ENCODE results near the gene CYBRD1.
A peak's percentile ranks its signal among the peaks of the same experiment; 100 is the strongest.

The CYBRD1 gene

GRCh38 chr2:171595456-171595855 lies 73.2 kb downstream of the CYBRD1 start:
- Histone ChIP-seq H3K27me3 (ENCODE audit: insufficient read depth, poor library complexity, severe bottlenecking) (no peaks in the 10 kb centered on the region), H3K4me3 (replicated peaks; ENCODE audit: insufficient read depth, low read length) (no peak overlapping the region), H3K27ac (replicated peaks) (no peak overlapping the region)
- no peak for TF ChIP-seq REST (IDR thresholded peaks at IDR 0.05; ENCODE audit: insufficient replicate concordance, low read depth)
- TF ChIP-seq, protein P1, sequence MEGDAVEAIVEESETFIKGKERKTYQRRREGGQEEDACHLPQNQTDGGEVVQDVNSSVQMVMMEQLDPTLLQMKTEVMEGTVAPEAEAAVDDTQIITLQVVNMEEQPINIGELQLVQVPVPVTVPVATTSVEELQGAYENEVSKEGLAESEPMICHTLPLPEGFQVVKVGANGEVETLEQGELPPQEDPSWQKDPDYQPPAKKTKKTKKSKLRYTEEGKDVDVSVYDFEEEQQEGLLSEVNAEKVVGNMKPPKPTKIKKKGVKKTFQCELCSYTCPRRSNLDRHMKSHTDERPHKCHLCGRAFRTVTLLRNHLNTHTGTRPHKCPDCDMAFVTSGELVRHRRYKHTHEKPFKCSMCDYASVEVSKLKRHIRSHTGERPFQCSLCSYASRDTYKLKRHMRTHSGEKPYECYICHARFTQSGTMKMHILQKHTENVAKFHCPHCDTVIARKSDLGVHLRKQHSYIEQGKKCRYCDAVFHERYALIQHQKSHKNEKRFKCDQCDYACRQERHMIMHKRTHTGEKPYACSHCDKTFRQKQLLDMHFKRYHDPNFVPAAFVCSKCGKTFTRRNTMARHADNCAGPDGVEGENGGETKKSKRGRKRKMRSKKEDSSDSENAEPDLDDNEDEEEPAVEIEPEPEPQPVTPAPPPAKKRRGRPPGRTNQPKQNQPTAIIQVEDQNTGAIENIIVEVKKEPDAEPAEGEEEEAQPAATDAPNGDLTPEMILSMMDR (IDR thresholded peaks at IDR 0.05; ENCODE audit: insufficient read depth, low read length): no peak
- no peak for TF ChIP-seq POLR2AphosphoS5 (IDR thresholded peaks at IDR 0.05; ENCODE audit: low read depth)
- TF ChIP-seq SPI1 (IDR thresholded peaks at IDR 0.05; ENCODE audit: borderline replicate concordance, low read depth): no peak
- TF ChIP-seq GABPA (IDR thresholded peaks at IDR 0.05; ENCODE audit: low read depth): no peak
- no peak for DNase-seq (ENCODE audit: low read depth in 1 of 2, low spot score in 1 of 2)

DNA sequence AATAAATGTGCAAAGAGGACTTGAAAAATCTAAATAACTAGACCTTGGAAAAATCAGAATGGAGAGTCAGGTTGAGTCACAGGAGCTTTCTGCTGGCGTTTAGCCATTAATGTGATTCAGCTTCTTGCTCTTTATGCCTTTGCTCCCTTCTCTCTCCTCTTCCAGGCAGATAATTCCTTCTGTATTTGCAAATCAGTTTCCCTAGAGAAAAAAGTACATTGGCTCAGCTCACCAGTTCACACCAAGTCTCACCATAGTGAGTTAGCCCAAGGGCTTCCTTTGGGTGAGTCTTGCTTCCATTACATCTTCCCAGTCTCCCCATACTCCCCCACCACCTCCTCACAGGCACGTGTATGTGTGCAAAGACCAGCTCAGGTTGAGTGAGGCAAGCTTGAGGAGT lies 73.6 kb downstream of the CYBRD1 start:
- Histone ChIP-seq H3K4me3 (replicated peaks; ENCODE audit: insufficient read depth, low read length) (no peak overlapping the region), H3K27me3 (ENCODE audit: insufficient read depth, poor library complexity, severe bottlenecking) (no peaks in the 10 kb centered on the region), H3K27ac (replicated peaks) (no peak overlapping the region)
- DNase-seq (ENCODE audit: low read depth in 1 of 2, low spot score in 1 of 2): no peak
- TF ChIP-seq SPI1 (IDR thresholded peaks at IDR 0.05; ENCODE audit: borderline replicate concordance, low read depth) (no peak), GABPA (IDR thresholded peaks at IDR 0.05; ENCODE audit: low read depth) (no peak), REST (IDR thresholded peaks at IDR 0.05; ENCODE audit: insufficient replicate concordance, low read depth) (no peak), POLR2AphosphoS5 (IDR thresholded peaks at IDR 0.05; ENCODE audit: low read depth) (no peak)
- TF ChIP-seq, protein P1 (IDR thresholded peaks at IDR 0.05; ENCODE audit: insufficient read depth, low read length): no peak

DNA sequence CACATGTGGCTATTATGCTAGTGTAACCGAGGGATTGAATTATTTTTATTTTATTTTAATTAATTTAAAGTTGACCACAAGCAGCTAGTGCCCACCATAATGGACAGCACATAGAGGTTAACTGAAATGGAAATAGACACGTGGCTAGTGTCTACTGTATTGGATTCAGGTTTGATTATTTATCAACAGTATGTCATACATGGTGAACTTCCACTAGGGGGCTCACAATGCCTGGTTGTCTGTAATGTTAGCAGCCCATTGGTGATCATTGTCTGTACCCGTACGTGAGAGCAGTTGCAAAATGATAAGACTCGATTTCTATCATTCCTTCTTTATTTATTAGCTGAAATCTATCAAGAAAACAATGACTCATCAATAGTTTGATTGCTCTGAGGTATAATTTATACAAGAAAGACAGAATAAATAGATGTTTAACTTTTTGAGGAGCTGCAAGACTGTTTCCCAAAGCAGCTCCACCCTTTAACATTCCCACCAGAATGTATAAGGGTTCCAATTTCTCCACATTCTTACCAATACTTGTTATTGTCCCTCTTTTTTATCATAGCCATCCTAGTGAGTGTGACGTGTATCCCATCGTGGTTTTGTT lies 76.5 kb downstream of the CYBRD1 start:
- Histone ChIP-seq H3K27me3 (ENCODE audit: insufficient read depth, poor library complexity, severe bottlenecking) (no peaks in the 10 kb centered on the region), H3K27ac (replicated peaks) (no peak overlapping the region), H3K4me3 (replicated peaks; ENCODE audit: insufficient read depth, low read length) (no peak overlapping the region)
- DNase-seq (ENCODE audit: low read depth in 1 of 2, low spot score in 1 of 2): peak; percentile 48 to 74
- TF ChIP-seq, protein P1 (IDR thresholded peaks at IDR 0.05; ENCODE audit: insufficient read depth, low read length): peak; percentile 61
- TF ChIP-seq POLR2AphosphoS5 (IDR thresholded peaks at IDR 0.05; ENCODE audit: low read depth) (no peak), REST (IDR thresholded peaks at IDR 0.05; ENCODE audit: insufficient replicate concordance, low read depth) (no peak)

Measured in HL-60 (cell line).